NCI-H524 treated with DMSO at 0.1 percent for 48 hours (cell line): ENCODE measurements around the gene ELMO1.

Source experiments
- DNase-seq: peaks from one replicate; lab custom pipeline; 2025; lab: John Stamatoyannopoulos, UW

The ELMO1 gene

GRCh38 chr7:37448636-37449361, at the start of gene ELMO1:
Gene ELMO1, minus strand, starts transcription at chr7:37448864. Its CDS starts 106,174 bp downstream, at chr7:37342690.
- DNase-seq, result peak; percentile 25

DNA sequence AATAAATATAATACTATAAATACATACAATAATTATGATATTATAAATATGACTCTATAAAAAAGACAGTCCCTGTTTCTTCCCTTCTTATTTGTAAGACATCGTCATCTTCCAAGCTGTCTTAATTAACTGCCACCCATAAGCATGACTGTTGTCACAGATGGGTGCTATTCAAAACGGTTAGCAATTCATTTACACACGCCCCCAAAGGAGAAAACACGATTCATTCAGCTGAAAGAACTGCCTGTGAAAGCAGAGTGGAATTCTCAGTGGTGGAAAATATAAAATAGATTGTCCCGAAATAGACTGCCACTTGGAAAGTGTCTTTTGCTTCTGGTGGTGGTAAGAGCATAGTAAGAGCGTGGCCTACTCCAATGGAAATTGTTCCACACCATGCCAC, 48.9 kb upstream of the ELMO1 start:
- no peak for DNase-seq

- no peak for DNase-seq
Observed at GRCh38 chr7:37495574-37496184, 47.0 kb upstream of the ELMO1 start.

- DNase-seq, result no peak
Observed at GRCh38 chr7:37494926-37495325, 46.3 kb upstream of the ELMO1 start.

- DNase-seq, result no peak
Observed at GRCh38 chr7:37493810-37494209, 45.1 kb upstream of the ELMO1 start.

GRCh38 chr7:37493123-37493522, 44.5 kb upstream of the ELMO1 start:
- DNase-seq, result no peak

DNA sequence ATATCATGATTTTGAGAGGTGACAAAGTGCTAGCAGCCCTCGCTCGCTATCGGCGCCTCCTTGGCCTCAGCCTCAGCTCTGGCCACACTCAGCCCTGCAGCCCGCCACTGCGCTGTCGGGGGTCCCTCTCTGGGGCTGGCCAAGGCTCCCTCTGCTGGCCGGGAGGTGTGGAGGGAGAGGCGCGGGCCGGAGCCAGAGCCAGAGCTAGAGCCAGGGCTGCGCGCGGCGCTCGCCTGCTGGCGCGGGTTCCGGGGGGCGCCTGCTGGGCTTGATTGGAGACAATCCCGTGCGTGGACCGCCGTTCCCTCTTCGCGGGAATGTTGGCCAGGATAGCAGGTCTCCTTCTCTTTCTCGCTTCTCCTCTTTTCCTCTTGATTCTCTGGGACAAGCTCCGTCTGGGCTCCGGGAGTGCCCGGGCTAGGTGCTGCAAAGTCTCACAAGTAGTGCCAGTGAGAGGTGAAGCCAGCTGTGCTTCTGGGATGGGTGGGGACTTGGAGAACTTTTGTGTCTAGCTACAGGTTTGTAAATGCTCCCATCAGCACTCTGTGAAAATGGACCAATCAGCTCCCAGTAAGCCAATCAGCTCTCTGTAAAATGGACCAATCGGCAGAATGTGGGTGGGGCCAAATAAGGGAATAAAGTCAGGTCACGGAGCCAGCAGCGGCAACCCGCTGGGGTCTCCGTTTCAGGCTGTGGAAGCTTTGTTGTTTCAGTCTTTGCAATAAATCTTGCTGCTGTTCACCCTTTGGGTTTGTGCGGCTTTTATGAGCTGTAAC, 43.4 kb upstream of the ELMO1 start:
- DNase-seq, result no peak

- DNase-seq, result no peak
Observed at GRCh38 chr7:37489703-37490102, 41.0 kb upstream of the ELMO1 start.

- DNase-seq, result no peak
Observed at GRCh38 chr7:37488163-37488764, 39.6 kb upstream of the ELMO1 start.

DNA sequence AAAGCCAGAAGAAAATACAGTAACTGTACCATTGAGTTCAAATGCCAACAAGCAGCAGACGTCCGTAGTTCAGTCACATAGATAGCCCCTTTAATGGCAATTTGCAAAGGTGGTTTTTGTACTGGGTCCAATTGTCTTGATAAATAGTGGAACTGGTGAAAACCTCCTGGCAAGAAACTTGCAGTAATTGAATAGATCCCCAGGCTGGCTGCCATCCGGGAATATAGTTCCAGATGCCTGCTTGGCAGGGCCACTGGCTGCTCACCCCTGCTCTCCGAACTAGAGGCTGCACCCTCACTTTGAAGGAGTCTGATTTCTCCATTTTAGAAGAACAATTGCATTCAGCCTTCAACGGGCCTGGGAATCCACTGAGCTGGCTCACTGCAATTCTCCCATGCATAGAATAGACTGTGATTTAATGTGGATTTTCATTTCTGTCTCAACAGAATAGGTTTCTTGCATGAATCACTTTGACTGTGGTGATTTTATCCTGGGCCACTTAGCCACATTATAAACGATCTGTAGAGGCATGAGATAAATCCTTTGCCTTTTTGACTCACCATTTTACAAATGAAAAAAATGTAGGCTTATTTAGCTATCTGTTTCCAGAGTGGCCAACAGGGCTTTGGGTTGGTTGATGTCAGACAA, 35.9 kb upstream of the ELMO1 start:
- no peak for DNase-seq

GRCh38 chr7:37483627-37484026, 35.0 kb upstream of the ELMO1 start:
- no peak for DNase-seq

DNA sequence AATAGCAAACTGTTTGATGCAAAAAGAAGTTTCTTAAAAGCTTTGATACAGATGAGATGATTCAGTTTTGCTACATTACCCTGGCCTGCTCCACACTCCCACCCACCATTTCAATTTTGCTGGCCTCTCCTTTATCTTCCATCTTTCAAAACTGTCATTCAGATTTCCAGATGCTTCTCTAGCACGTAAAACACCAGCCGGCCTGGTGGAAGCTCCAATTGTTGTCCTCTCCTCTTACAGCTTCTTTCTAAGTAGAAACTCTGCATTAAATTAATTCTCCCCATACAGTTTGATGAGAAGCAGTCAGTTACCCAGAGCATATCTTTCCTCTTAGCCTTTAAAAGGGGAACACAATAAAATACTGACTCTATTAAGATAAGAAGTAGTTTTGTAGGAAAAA, 34.3 kb upstream of the ELMO1 start:
- no peak for DNase-seq

DNA sequence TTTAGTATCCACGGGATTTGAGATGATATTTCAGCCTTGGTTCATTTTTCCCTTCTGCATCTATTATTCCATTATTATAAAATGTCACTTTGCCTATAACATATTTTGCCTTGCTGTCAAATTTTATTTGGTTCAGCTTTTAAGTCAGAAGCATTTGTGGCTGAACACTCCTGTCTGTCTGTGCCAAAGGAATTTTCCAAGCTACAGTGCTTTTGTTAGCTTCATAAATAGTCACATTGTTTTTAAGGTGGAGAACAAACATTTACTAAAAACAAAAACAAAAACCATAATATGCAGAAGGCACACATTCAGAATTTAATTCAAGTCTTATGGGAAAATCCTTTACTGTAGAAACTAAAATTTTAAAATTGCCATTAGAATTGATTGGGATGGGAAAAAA, 33.8 kb upstream of the ELMO1 start:
- DNase-seq, result no peak

- DNase-seq, result no peak
Observed at GRCh38 chr7:37481722-37482288, 33.1 kb upstream of the ELMO1 start.

DNA sequence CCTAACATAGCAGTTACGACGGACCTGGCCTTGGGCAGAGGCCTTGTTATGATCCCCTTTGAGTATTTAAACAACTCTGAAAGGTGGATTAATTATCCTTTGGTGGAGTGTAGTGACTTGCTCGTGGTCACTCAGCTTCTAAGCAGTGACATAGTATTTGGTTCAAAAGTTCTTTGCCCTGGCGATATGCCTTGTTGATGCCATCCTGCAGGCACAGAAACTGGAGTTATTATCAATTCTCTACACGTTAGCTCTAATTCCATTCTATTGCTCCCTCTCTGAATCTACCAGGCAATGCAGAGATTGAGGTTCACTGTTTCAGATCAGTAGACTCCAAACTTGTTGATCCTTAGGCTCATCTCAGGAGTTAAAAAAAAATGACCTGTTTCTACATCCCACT, 32.5 kb upstream of the ELMO1 start:
- DNase-seq, result no peak

GRCh38 chr7:37480041-37481031, 31.7 kb upstream of the ELMO1 start:
- DNase-seq, result no peak

DNA sequence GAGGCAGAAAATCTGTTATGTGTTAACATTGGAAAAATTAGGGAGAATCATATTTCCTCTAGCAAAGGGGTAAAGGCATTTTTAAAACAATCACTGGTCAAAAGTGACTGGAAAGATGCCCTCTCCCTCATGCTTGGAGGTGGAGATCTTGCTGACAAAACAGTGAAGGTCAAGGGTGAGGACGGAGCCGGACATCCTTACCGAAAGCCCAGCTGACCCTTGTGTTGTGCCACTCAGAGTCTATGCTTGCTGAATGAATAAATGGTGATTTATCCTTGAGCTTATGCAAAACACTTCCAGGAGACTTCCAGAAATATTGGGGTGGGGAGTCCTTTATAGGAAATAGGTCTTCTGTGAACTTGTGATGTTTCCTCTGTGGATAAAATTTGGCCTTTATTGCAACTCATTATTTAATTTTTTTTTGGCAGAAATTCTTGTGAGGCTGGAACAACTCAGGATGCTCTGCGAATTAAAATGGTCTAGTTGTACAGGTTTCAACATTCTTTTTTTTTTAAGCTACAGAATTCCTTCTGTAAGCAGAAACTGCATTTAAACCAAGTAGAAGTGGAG, 28.3 kb upstream of the ELMO1 start:
- DNase-seq, result no peak

GRCh38 chr7:37476428-37476827, 27.8 kb upstream of the ELMO1 start:
- DNase-seq, result no peak

- DNase-seq, result no peak
Observed at GRCh38 chr7:37475646-37476045, 27.0 kb upstream of the ELMO1 start.

GRCh38 chr7:37471619-37472018, 23.0 kb upstream of the ELMO1 start:
- no peak for DNase-seq
